HepG2 (cell line): Measurements from ENCODE around the gene MYO18B. TPM values are rescaled to one million over a fixed set of nuclear protein-coding genes. Genes with fewer than 3 reads are reported as not detected.

Experiments used
- ATAC-seq: fragments of 200-7000 bp; cut with Tn5 transposase; 3 replicates; pipeline ENCODE4 v1.9.1; 2020; ENCODE audit warnings: mild to moderate bottlenecking, moderate library complexity
- BruUV-seq: library from RNA; stranded (reverse); fragments of 400-500 nt; replicated peaks from 2 replicates; lab custom pipeline; 2021; lab: Mats Ljungman, UMichigan
- CTCF ChIA-PET: fragments of 300-600 bp; formaldehyde crosslinking; extraction: SDS; loops from one replicate; lab custom pipeline; 2021; ENCODE audit warnings: low total read pairs, inconsistent platforms, low intra/inter-chr PET ratio; lab: Yijun Ruan, JAX
- POLR2A ChIA-PET: fragments of 350-600 bp; sonication (Branson Sonifier 250); formaldehyde crosslinking; loops from one replicate; lab custom pipeline; 2020; ENCODE audit warnings: antibody characterized with exemption, inconsistent platforms; lab: Yijun Ruan, JAX
- DNase-seq: peaks from one replicate; pipeline ENCODE4 v3.0.0-alpha.2; 2015; ENCODE audit warnings: low spot score
- FAIRE-seq: peaks from 3 replicates; lab custom pipeline; 2011; peaks lifted over from hg19 to GRCh38; lab: Jason Lieb, UNC
- H2AFZ ChIP-seq: one replicate; pipeline ENCODE4 v1.6.1; 2011; ENCODE audit warnings: low read length, inconsistent platforms
- H3K27ac ChIP-seq: fragments of 300-600 bp; 3 replicates; pipeline ENCODE4 v1.8.0; 2011; ENCODE audit warnings: mixed run types, mild to moderate bottlenecking, mixed read lengths, low read length, inconsistent platforms; ENCODE audit not compliant: insufficient read depth; ENCODE audit errors: extremely low read length
- H3K27me3 ChIP-seq, 2 experiments: fragments of 200-600 bp in 1 of 2; 2 replicates in 1 of 2; 3 replicates in 1 of 2; pipeline versions ENCODE4 v1.6.0 to v1.8.0; 2011; ENCODE audit warnings: low read length in 2 of 2, mild to moderate bottlenecking in 2 of 2, moderate library complexity in 2 of 2, inconsistent platforms in 1 of 2; ENCODE audit not compliant: insufficient read depth in 2 of 2, control insufficient read depth in 1 of 2
- H3K36me3 ChIP-seq, 2 experiments: fragments of 200-600 bp in 1 of 2; replicated peaks in 1 of 2; 2 replicates in 1 of 2; 3 replicates in 1 of 2; pipeline versions ENCODE4 v1.5.1 to v1.8.0; 2011; ENCODE audit warnings: low read length in 2 of 2, inconsistent platforms in 1 of 2; ENCODE audit not compliant: insufficient read depth in 2 of 2, control insufficient read depth in 1 of 2
- H3K4me1 ChIP-seq: 2 replicates; pipeline ENCODE4 v1.5.1; 2012; ENCODE audit warnings: low read length, inconsistent platforms; ENCODE audit not compliant: insufficient read depth
- H3K4me2 ChIP-seq: 2 replicates; pipeline ENCODE4 v1.6.0; 2011; ENCODE audit warnings: low read depth, low read length, inconsistent platforms
- H3K4me3 ChIP-seq, 3 experiments: fragments of 200-600 bp in 1 of 3; sonication (generic), shearing (Covaris generic) in 1 of 3; replicated peaks in 1 of 3; 2 replicates each; pipeline ENCODE4 v1.5.1; 2011 to 2016; ENCODE audit warnings: low read length in 3 of 3, inconsistent platforms in 2 of 3, low read depth in 2 of 3, mild to moderate bottlenecking in 2 of 3, control low read depth in 1 of 3, mixed read lengths in 1 of 3; ENCODE audit not compliant: insufficient read depth in 1 of 3
- H3K79me2 ChIP-seq: one replicate; pipeline ENCODE4 v1.6.1; 2011; ENCODE audit warnings: low read length, inconsistent platforms; ENCODE audit not compliant: insufficient read depth
- H3K9ac ChIP-seq: 2 replicates; pipeline ENCODE4 v1.6.0; 2011; ENCODE audit warnings: mild to moderate bottlenecking, low read depth, low read length, inconsistent platforms; ENCODE audit not compliant: insufficient read depth
- H3K9me3 ChIP-seq: 2 replicates; pipeline ENCODE4 v1.5.1; 2012; ENCODE audit warnings: mild to moderate bottlenecking, low read length
- H4K20me1 ChIP-seq: 2 replicates; pipeline ENCODE4 v1.6.0; 2011; ENCODE audit warnings: inconsistent platforms, mild to moderate bottlenecking, low read length, moderate library complexity; ENCODE audit not compliant: insufficient read depth
- AHR ChIP-seq: IDR thresholded peaks from 2 replicates; pipeline ENCODE4 v1.6.1; 2018; ENCODE audit warnings: missing genetic modification reagents, missing compliant biosample characterization
- CEBPG ChIP-seq: IDR thresholded peaks from 2 replicates; pipeline ENCODE4 v1.6.1; 2016
- ELF1 ChIP-seq: sonication (generic); formaldehyde crosslinking; IDR thresholded peaks from 2 replicates; pipeline ENCODE4 v1.4.0; 2020; ENCODE audit warnings: missing genetic modification reagents
- KMT2A ChIP-seq: sonication (generic); formaldehyde crosslinking; IDR thresholded peaks from 2 replicates; pipeline ENCODE4 v1.4.0; 2020; ENCODE audit warnings: missing genetic modification reagents
- MIXL1 ChIP-seq: IDR thresholded peaks from 2 replicates; pipeline ENCODE4 v1.6.1; 2016
- MLXIP ChIP-seq: sonication (generic); formaldehyde crosslinking; IDR thresholded peaks from 2 replicates; pipeline ENCODE4 v1.9.0; 2021; ENCODE audit warnings: missing genetic modification reagents, borderline replicate concordance
- TOE1 ChIP-seq: sonication (generic); formaldehyde crosslinking; IDR thresholded peaks from 2 replicates; pipeline ENCODE4 v1.4.0; 2020; ENCODE audit warnings: mild to moderate bottlenecking, missing genetic modification reagents
- ZBTB49 ChIP-seq: sonication (generic); formaldehyde crosslinking; IDR thresholded peaks from 2 replicates; pipeline ENCODE4 v1.4.0; 2020; ENCODE audit warnings: missing genetic modification reagents, borderline replicate concordance
- ZNF225 ChIP-seq: sonication (generic); formaldehyde crosslinking; IDR thresholded peaks from 2 replicates; pipeline ENCODE4 v1.4.0; 2020; ENCODE audit warnings: mild to moderate bottlenecking, missing genetic modification reagents
- ZNF280D ChIP-seq: sonication (generic); formaldehyde crosslinking; IDR thresholded peaks from 2 replicates; pipeline ENCODE4 v1.5.1; 2020; ENCODE audit warnings: mild to moderate bottlenecking, missing genetic modification reagents
- ZNF383 ChIP-seq: sonication (generic); formaldehyde crosslinking; IDR thresholded peaks from 2 replicates; pipeline ENCODE4 v1.4.0; 2020; ENCODE audit warnings: missing genetic modification reagents, mild to moderate bottlenecking, borderline replicate concordance
- ZNF563 ChIP-seq: sonication (generic); formaldehyde crosslinking; IDR thresholded peaks from 2 replicates; pipeline ENCODE4 v1.8.0; 2022; ENCODE audit warnings: mild to moderate bottlenecking, moderate library complexity, missing genetic modification reagents
- ZNF670 ChIP-seq: sonication (generic); formaldehyde crosslinking; IDR thresholded peaks from 2 replicates; pipeline ENCODE4 v1.8.0; 2022; ENCODE audit warnings: mild to moderate bottlenecking, missing genetic modification reagents, borderline replicate concordance
- ZNF740 ChIP-seq: sonication (generic); formaldehyde crosslinking; IDR thresholded peaks from 2 replicates; pipeline ENCODE4 v1.4.0; 2020; ENCODE audit warnings: missing genetic modification reagents
- WGBS: methylation state at CpG from one replicate; pipeline ENCODE4 v1.1.6; 2017; ENCODE audit warnings: low lambda C conversion rate; 5-methylcytosine and 5-hydroxymethylcytosine counted together
- in situ Hi-C: cut with HindIII; loops from 2 replicates; pipeline ENCODE4 v1.10.0; 2017; ENCODE audit warnings: low pct_unique_long_range_greater_than_20kb; ENCODE audit not compliant: extremely low pct_ligation_motif_present
- intact Hi-C: fragments of 100-400 bp; cut with micrococcal nuclease; formaldehyde crosslinking; loops from one replicate; pipeline ENCODE4 v1.10.0; 2022; ENCODE audit not compliant: unreplicated experiment
- polyA plus RNA-seq, 8 experiments: library from polyadenylated mRNA; depleted of rRNA in 3 of 8; stranded (reverse) in 7 of 8; unstranded in 1 of 8; fragments of >200 nt; fragmentation: Illumina TruSeq in 4 of 8; extraction: Trizol in 4 of 8; gene quantifications; 2 replicates each; pipeline versions ENCODE4 v1.2.1 to v1.2.3, GENCODE V29; 2011 to 2016; ENCODE audit warnings: low read depth in 4 of 8, missing spikeins in 1 of 8, mixed read lengths in 1 of 8; ENCODE audit not compliant: insufficient read depth in 1 of 8
- total RNA-seq, 5 experiments: library from RNA; depleted of rRNA; stranded (reverse); fragments of >200 nt; fragmentation: Illumina TruSeq; extraction: Trizol; gene quantifications; 2 replicates each; pipeline ENCODE4 v1.2.3, GENCODE V29; 2016; ENCODE audit warnings: low read depth in 1 of 5

The MYO18B gene
- total and polyA plus RNA-seq, 2 of the 13 experiments (the other 11 are each of a cell fraction or from before 2014, with no cell fraction given), result 0.01 TPM; not detected in 1

GRCh38 chr22:25704701-25705100, 37.3 kb upstream of the MYO18B start:
- Histone ChIP-seq H3K27ac (no peak overlapping the region), H3K4me1 (no peaks in the 10 kb centered on the region), H2AFZ (no peak overlapping the region), H3K4me3 (no peak overlapping the region), H3K4me2 (no peak overlapping the region), H3K79me2 (no peaks in the 10 kb centered on the region), H4K20me1 (no peaks in the 10 kb centered on the region; the same call in 1 of the 2 replicates), H3K36me3 (peaks cover 4 to 16% of the 10 kb centered on the region in 2 experiments; a peak in 3 of 5 replicates), H3K9me3 (no peaks in the 10 kb centered on the region), H3K9ac (no peak overlapping the region), H3K27me3 (no peaks in the 10 kb centered on the region)
- ChIA-PET CTCF (no interaction called here), POLR2A (no interaction called here)
- intact Hi-C loops (loop anchor here (5.0 kb wide), 1 partner anchor 68 kb away; no protein-coding TSS in a partner anchor), in situ Hi-C loops (loop anchor here (5.0 kb wide), 1 partner anchor 242 kb away; no protein-coding TSS in a partner anchor)
- DNase-seq (no peak), FAIRE-seq (no peak), ATAC-seq (no peak)
- BruUV-seq, result no TSS peak
- 98% methylated on average over 2 of the region's 2 CpGs for WGBS
- no peak for TF ChIP-seq MIXL1 (CRISPR knock-in tag)
- TF ChIP-seq ZNF383 (CRISPR knock-in tag), result no peak
- no peak for TF ChIP-seq ZNF280D (CRISPR knock-in tag)
- TF ChIP-seq CEBPG (CRISPR knock-in tag), result no peak
- TF ChIP-seq ZNF740, result no peak
- no peak for TF ChIP-seq ZNF225 (CRISPR knock-in tag)
- TF ChIP-seq ZNF670 (CRISPR knock-in tag), result no peak
- no peak for TF ChIP-seq ZBTB49 (CRISPR knock-in tag)
- no peak for TF ChIP-seq MLXIP (CRISPR knock-in tag)
- no peak for TF ChIP-seq AHR
- no peak for TF ChIP-seq KMT2A (CRISPR knock-in tag)
- no peak for TF ChIP-seq ELF1 (CRISPR knock-in tag)
- TF ChIP-seq ZNF563 (CRISPR knock-in tag), result no peak
- no peak for TF ChIP-seq TOE1 (CRISPR knock-in tag)
- TF ChIP-seq, all 625 proteins: peak for 0
